Measurements from ENCODE around the gene ZNF514. TPM values are rescaled to one million over a fixed set of nuclear protein-coding genes. Genes with fewer than 3 reads are reported as not detected.

The ZNF514 gene
- total and polyA plus RNA-seq, 10 of the 15 experiments (the other 5 are each of a cell fraction or from before 2014, with no cell fraction given): 5.1 to 8.7 (median 6.6) TPM

- DNase-seq (ENCODE audit: low read depth, low spot score): no peak
- CTCF ChIA-PET: interaction anchor here (0.6 to 2.7 kb wide), 3 partner anchors 14 to 1136 kb away, joined by 3 to 6 read pairs (median 3); no protein-coding TSS in a partner anchor
These were observed 26.3 kb upstream of the ZNF514 start for GRCh38 chr2:95185973-95186372.

More at GRCh38 chr2:95185973-95186372, 26.3 kb upstream of the ZNF514 start:
- no TSS peak for BruUV-seq (replicated peaks)
- Histone ChIP-seq H3K4me3 (no peak overlapping the region), H3K9ac (ENCODE audit: control insufficient read depth, insufficient read depth, low read length) (no peak overlapping the region), H3K36me3 (ENCODE audit: control insufficient read depth in 2 of 2, insufficient read depth in 2 of 2, low read length in 1 of 2) (peaks cover 0 to 11% of the 10 kb centered on the region in 2 experiments; a peak in 3 of 4 replicates), H3K4me2 (ENCODE audit: control insufficient read depth, insufficient read depth) (no peak overlapping the region), H3K4me1 (ENCODE audit: control insufficient read depth, insufficient read depth, low read length) (no peaks in the 10 kb centered on the region), H3K27ac (ENCODE audit: control insufficient read depth, insufficient read depth) (no peak overlapping the region), H3K9me3 (replicated peaks; ENCODE audit: control insufficient read depth, insufficient read depth, low read length) (peaks cover 3% of the 10 kb centered on the region; the same call in 1 of the 3 replicates), H3K27me3 (replicated peaks in 1 of 2; ENCODE audit: control insufficient read depth in 2 of 2, insufficient read depth in 2 of 2, low read length in 1 of 2) (no peaks in the 10 kb centered on the region), H4K20me1 (ENCODE audit: control insufficient read depth, insufficient read depth) (no peaks in the 10 kb centered on the region), H3K79me2 (ENCODE audit: control insufficient read depth, insufficient read depth, low read length) (no peaks in the 10 kb centered on the region), H2AFZ (ENCODE audit: control insufficient read depth, low read depth, low read length) (no peak overlapping the region)
- in situ Hi-C loops (cut with MboI) (no loop called here), intact Hi-C loops (cut with micrococcal nuclease; ENCODE audit: unreplicated experiment) (no loop called here)
- ChIA-PET RAD21 (ENCODE audit: unreplicated experiment) (interaction anchor here (1.0 kb wide), 1 partner anchor 27 kb away, joined by 3 read pairs; the partner anchor contains the start of gene ZNF514), SMC1A (ENCODE audit: uncharacterized antibody, unreplicated experiment) (no interaction called here), POLR2A (no interaction called here)
- 90% methylated on average over 2 of the region's 2 CpGs for WGBS (ENCODE audit: insufficient coverage, insufficient replicate concordance, low lambda C conversion rate, missing lambda C conversion rate)
- TF ChIP-seq CBX3 (IDR thresholded peaks at IDR 0.05; ENCODE audit: borderline replicate concordance, low read depth) (no peak), MLLT1 (IDR thresholded peaks at IDR 0.05) (no peak), TAF1 (IDR thresholded peaks at IDR 0.05; ENCODE audit: borderline replicate concordance, low read depth, low read length) (no peak), ATF3 (IDR thresholded peaks at IDR 0.05; ENCODE audit: borderline replicate concordance, extremely low read depth, low read depth, low read length) (no peak), PAX8 (IDR thresholded peaks at IDR 0.05) (no peak), CREB1 (IDR thresholded peaks at IDR 0.05; ENCODE audit: low read depth) (no peak)
- ATAC-seq (no peak), FAIRE-seq (no peak)
